Thoracic aorta (tissue), 2 donors: ENCODE measurements around the gene EPHB2. TPM values are rescaled to one million over a fixed set of nuclear protein-coding genes. Genes with fewer than 3 reads are reported as not detected.

Experiments
- ATAC-seq: fragments of 150-250 bp; one replicate; pipeline ENCODE4 v1.8.0; 2017; ENCODE audit warnings: low read depth; ENCODE audit not compliant: insufficient number of reproducible peaks, low FRiP score
- DNase-seq: peaks from one replicate; pipeline ENCODE4 v3.0.0-alpha.2; 2020; ENCODE audit warnings: low spot score
- H3K27ac ChIP-seq, 2 donors: fragments of 200-600 bp; sonication (generic); 1 replicate in 1 of 2; 2 replicates in 1 of 2; pipeline ENCODE4 v1.5.1; 2016; ENCODE audit warnings: mild to moderate bottlenecking in 2 of 2, moderate library complexity in 2 of 2
- H3K27me3 ChIP-seq: fragments of 200-600 bp; sonication (generic); replicated peaks from 2 replicates; pipeline ENCODE4 v1.6.0; 2016; ENCODE audit warnings: mild to moderate bottlenecking; ENCODE audit not compliant: insufficient read depth
- H3K36me3 ChIP-seq: fragments of 200-600 bp; sonication (generic); one replicate; pipeline ENCODE4 v1.5.1; 2016
- H3K4me1 ChIP-seq, 2 donors: fragments of 200-600 bp; sonication (generic); 1 replicate in 1 of 2; 2 replicates in 1 of 2; pipeline versions ENCODE4 v1.5.1 to v1.6.0; 2016; ENCODE audit warnings: low read depth in 2 of 2, mild to moderate bottlenecking in 1 of 2; ENCODE audit not compliant: control insufficient read depth in 1 of 2
- H3K4me3 ChIP-seq: fragments of 200-600 bp; sonication (generic); 2 replicates; pipeline ENCODE4 v1.5.1; 2016; ENCODE audit warnings: mild to moderate bottlenecking
- H3K9me3 ChIP-seq: fragments of 200-600 bp; sonication (generic); 2 replicates; pipeline ENCODE4 v1.5.1; 2016
- CTCF ChIP-seq: fragments of 200-600 bp; sonication (generic); IDR thresholded peaks from one replicate; pipeline ENCODE4 v1.5.1; 2019; ENCODE audit warnings: antibody characterized with exemption
- total RNA-seq, 2 donors: library from RNA; depleted of rRNA; stranded (reverse); fragments of >200 nt; gene quantifications; one replicate each; pipeline versions ENCODE4 v1.1.0 to v1.2.3, GENCODE V29; 2016

Gene EPHB2
- total RNA-seq, 2 donors from 2014 or later, result 9.3 to 10.0 TPM

- ATAC-seq (no peak), DNase-seq (no peak)
- Histone ChIP-seq H3K27me3 (no peaks in the 10 kb centered on the region), H3K4me1 (peaks cover 0 to 9% of the 10 kb centered on the region in 2 donors), H3K27ac (no peak overlapping the region), H3K36me3 (no peaks in the 10 kb centered on the region), H3K9me3 (no peaks in the 10 kb centered on the region), H3K4me3 (no peak overlapping the region)
- TF ChIP-seq CTCF, result no peak
These were observed 174.3 kb downstream of the EPHB2 start for GRCh38 chr1:22884806-22885530.

DNA sequence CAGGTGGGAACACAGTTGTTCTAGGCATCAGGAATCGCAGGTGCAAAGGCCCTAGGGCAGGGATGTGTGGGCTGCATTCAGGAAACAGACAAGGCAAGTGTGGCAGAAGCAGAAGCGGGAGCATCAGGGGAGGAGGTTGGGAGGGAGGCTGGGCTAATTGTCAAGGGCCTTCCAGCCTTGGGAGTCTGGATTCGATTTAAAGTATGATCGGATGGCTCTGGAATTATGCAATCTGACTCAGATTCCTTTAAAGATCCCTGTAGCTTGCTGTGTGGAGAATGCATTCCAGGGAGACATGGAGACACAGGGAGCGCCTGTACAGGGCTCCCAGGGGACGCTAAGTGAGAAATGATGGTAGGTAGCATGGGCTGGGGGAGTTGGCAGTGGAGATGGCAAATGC, 175.6 kb downstream of the EPHB2 start:
- TF ChIP-seq CTCF, result no peak
- no peak overlapping the region for H3K4me3 ChIP-seq
- H3K27me3 ChIP-seq, result no peaks in the 10 kb centered on the region
- no peaks in the 10 kb centered on the region for H3K36me3 ChIP-seq
- peaks cover 0 to 9% of the 10 kb centered on the region in 2 donors for H3K4me1 ChIP-seq
- ATAC-seq (no peak), DNase-seq (no peak)
- H3K27ac ChIP-seq, result no peak overlapping the region
- no peaks in the 10 kb centered on the region for H3K9me3 ChIP-seq

DNA sequence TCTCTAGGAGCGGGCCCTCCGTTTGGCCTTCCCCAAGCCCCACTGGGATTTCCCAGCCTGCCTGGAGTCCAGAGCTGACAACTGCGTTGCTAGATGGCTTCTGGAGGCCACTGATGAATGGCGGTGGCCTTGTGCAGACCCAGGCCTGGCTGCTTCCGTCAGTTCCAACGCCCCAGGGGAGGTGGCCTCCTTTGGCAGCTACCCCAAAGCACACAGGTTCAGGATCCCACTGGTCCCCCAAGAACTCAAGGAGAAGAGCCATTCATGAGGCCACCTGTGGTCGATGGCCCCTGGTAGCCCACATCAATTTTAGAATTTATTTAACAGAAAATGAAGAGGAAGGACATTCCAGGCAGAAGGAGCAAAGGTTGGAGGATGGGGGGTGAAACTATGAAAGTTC, 176.9 kb downstream of the EPHB2 start:
- Histone ChIP-seq H3K27ac (no peak overlapping the region), H3K4me1 (peaks cover 0 to 9% of the 10 kb centered on the region in 2 donors), H3K9me3 (no peaks in the 10 kb centered on the region), H3K4me3 (no peak overlapping the region), H3K36me3 (no peaks in the 10 kb centered on the region), H3K27me3 (no peaks in the 10 kb centered on the region)
- ATAC-seq, result no peak
- no peak for DNase-seq
- no peak for TF ChIP-seq CTCF

- H3K4me1 ChIP-seq, result peaks cover 0 to 9% of the 10 kb centered on the region in 2 donors
- H3K9me3 ChIP-seq, result no peaks in the 10 kb centered on the region
- H3K27me3 ChIP-seq, result no peaks in the 10 kb centered on the region
- TF ChIP-seq CTCF, result no peak
- H3K27ac ChIP-seq, result no peak overlapping the region
- DNase-seq (no peak), ATAC-seq (no peak)
- H3K36me3 ChIP-seq, result no peaks in the 10 kb centered on the region
- no peak overlapping the region for H3K4me3 ChIP-seq
These were observed 177.9 kb downstream of the EPHB2 start for GRCh38 chr1:22888320-22889075.

DNA sequence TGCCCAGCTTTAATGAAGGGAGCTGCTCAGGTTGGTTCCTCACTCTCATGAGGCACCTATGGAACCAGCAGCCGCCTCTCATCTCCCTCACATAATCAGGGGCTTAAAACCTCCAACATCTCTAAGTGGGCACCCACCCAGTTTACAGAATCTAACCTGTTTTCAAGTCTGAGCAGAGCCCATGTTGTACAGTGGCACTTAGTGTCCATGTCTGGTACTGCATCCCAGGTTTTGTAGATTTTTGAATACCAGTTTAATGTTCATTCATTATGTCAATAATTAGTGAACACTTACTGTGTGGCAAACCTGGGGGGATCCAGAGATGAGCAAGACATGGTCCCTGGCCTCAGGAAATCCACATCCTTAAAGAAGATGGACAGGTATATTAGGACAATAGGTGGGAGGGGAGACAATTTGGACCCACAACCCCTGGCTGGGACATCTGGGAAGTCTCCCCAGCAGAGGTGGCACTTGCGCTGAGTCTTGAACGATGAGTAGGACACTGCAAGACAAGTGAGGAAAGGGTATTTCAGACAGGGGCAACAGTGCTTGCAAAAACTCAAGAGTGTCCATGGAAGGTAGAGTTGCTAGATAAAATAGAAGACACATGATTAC, 178.7 kb downstream of the EPHB2 start:
- TF ChIP-seq CTCF, result peak; percentile 83
- Histone ChIP-seq H3K4me1 (peaks cover 0 to 9% of the 10 kb centered on the region in 2 donors), H3K4me3 (no peak overlapping the region), H3K9me3 (no peaks in the 10 kb centered on the region), H3K27me3 (no peaks in the 10 kb centered on the region), H3K36me3 (no peaks in the 10 kb centered on the region), H3K27ac (no peak overlapping the region)
- DNase-seq, result no peak
- ATAC-seq, result no peak
